Adrenal gland (tissue), 5 donors: ENCODE measurements around the gene ADAMTS17.

Source experiments
- CTCF ChIP-seq, 6 experiments: fragments of 450-650 bp in 4 of 6; fragments of 200-600 bp in 2 of 6; sonication (generic) in 1 of 6; IDR thresholded peaks; 1 replicate in 5 of 6; 2 replicates in 1 of 6; pipeline versions ENCODE4 v1.5.1 to v1.8.0; 2016 to 2021; ENCODE audit warnings: antibody characterized with exemption in 6 of 6, mild to moderate bottlenecking in 2 of 6, moderate library complexity in 1 of 6
- POLR2A ChIP-seq, 2 donors: fragments of 450-650 bp; IDR thresholded peaks; one replicate each; pipeline ENCODE4 v1.6.1; 2017; ENCODE audit warnings: antibody characterized with exemption in 2 of 2, mild to moderate bottlenecking in 2 of 2, moderate library complexity in 1 of 2
- donor health status: DM: no; HTN: no; CAD: no.

- no peak for TF ChIP-seq CTCF (IDR thresholded peaks at IDR 0.05)
- no peak for TF ChIP-seq POLR2A (IDR thresholded peaks at IDR 0.05)
Observed at GRCh38 chr15:100340721-100341238, 995 bp downstream of the ADAMTS17 start.
